ENCODE data around the gene PEAR1. TPM values are rescaled to one million over a fixed set of nuclear protein-coding genes. Genes with fewer than 3 reads are reported as not detected.
A peak's percentile ranks its signal among the peaks of the same experiment; 100 is the strongest.

Gene PEAR1
- total RNA-seq, 1 experiment from 2014 or later = 11.9 TPM

GRCh38 chr1:156944268-156944667 lies 50.8 kb downstream of the PEAR1 start:
- H3K4me2 ChIP-seq (ENCODE audit: low read length) = no peak overlapping the region
- ChIA-PET POLR2A (ENCODE audit: unreplicated experiment) (no interaction called here), CTCF (no interaction called here)
- no TSS peak for BruUV-seq (replicated peaks)
- H2AFZ ChIP-seq (ENCODE audit: low read length) = no peak overlapping the region
- H3K9ac ChIP-seq (ENCODE audit: low read length) = no peak overlapping the region
- peaks cover 60% of the 10 kb centered on the region for H3K36me3 ChIP-seq (ENCODE audit: low read depth, low read length)
- no peaks in the 10 kb centered on the region for H3K27me3 ChIP-seq (ENCODE audit: low read length)
- DNase-seq = no peak
- no peaks in the 10 kb centered on the region for H3K9me3 ChIP-seq (ENCODE audit: low read length)
- no peaks in the 10 kb centered on the region for H4K20me1 ChIP-seq (ENCODE audit: low read length)
- H3K9me2 ChIP-seq (replicated peaks; ENCODE audit: low read length) = no peaks in the 10 kb centered on the region
- H3F3A ChIP-seq (ENCODE audit: low read length, unreplicated experiment) = no peaks in the 10 kb centered on the region
- intact Hi-C loops (cut with micrococcal nuclease) = no loop called here
- no peak overlapping the region for H3K4me3 ChIP-seq (ENCODE audit: low read length)
- peaks cover 10% of the 10 kb centered on the region; the same call in 1 of the 2 replicates for H3K4me1 ChIP-seq (ENCODE audit: insufficient read depth, low read length)
- ATAC-seq = no peak
- H3K79me2 ChIP-seq (ENCODE audit: low read length) = no peaks in the 10 kb centered on the region
- H3K27ac ChIP-seq (ENCODE audit: low read length) = no peak overlapping the region
- TF ChIP-seq EZH2 (IDR thresholded peaks at IDR 0.05; ENCODE audit: low read length, unreplicated experiment) (no peak), EZH2phosphoT487 (IDR thresholded peaks at IDR 0.05; ENCODE audit: borderline replicate concordance, low read length) (no peak), CTCF (conservative IDR thresholded peaks at IDR 0.05; ENCODE audit: low read depth, low read length) (no peak)

- Histone ChIP-seq H4K20me1 (ENCODE audit: low read length) (no peaks in the 10 kb centered on the region), H3K9me3 (ENCODE audit: low read length) (no peaks in the 10 kb centered on the region), H3K27ac (ENCODE audit: low read length) (no peak overlapping the region), H3K79me2 (ENCODE audit: low read length) (no peaks in the 10 kb centered on the region), H3K36me3 (ENCODE audit: low read depth, low read length) (peaks cover 61% of the 10 kb centered on the region), H3K9me2 (replicated peaks; ENCODE audit: low read length) (no peaks in the 10 kb centered on the region), H3K4me1 (ENCODE audit: insufficient read depth, low read length) (peaks cover 10% of the 10 kb centered on the region; the same call in 1 of the 2 replicates), H3K9ac (ENCODE audit: low read length) (no peak overlapping the region), H3F3A (ENCODE audit: low read length, unreplicated experiment) (no peaks in the 10 kb centered on the region), H3K4me3 (ENCODE audit: low read length) (no peak overlapping the region), H3K4me2 (ENCODE audit: low read length) (no peak overlapping the region), H3K27me3 (ENCODE audit: low read length) (no peaks in the 10 kb centered on the region), H2AFZ (ENCODE audit: low read length) (no peak overlapping the region)
- ATAC-seq (no peak), DNase-seq (no peak)
- BruUV-seq (replicated peaks) = no TSS peak
- no peak for TF ChIP-seq EZH2 (IDR thresholded peaks at IDR 0.05; ENCODE audit: low read length, unreplicated experiment)
- TF ChIP-seq CTCF (conservative IDR thresholded peaks at IDR 0.05; ENCODE audit: low read depth, low read length) = no peak
- no peak for TF ChIP-seq EZH2phosphoT487 (IDR thresholded peaks at IDR 0.05; ENCODE audit: borderline replicate concordance, low read length)
- CTCF ChIA-PET = no interaction called here
- POLR2A ChIA-PET (ENCODE audit: unreplicated experiment) = no interaction called here
- intact Hi-C loops (cut with micrococcal nuclease) = no loop called here
These were observed 51.3 kb downstream of the PEAR1 start for GRCh38 chr1:156944848-156945247.

- DNase-seq = peak; percentile 70
- BruUV-seq (replicated peaks) = no TSS peak
- H3K9ac ChIP-seq (ENCODE audit: low read length) = no peak overlapping the region
- peaks cover 57% of the 10 kb centered on the region for H3K36me3 ChIP-seq (ENCODE audit: low read depth, low read length)
- no peaks in the 10 kb centered on the region for H3K27me3 ChIP-seq (ENCODE audit: low read length)
- no peaks in the 10 kb centered on the region for H3K9me2 ChIP-seq (replicated peaks; ENCODE audit: low read length)
- no peak overlapping the region for H3K4me2 ChIP-seq (ENCODE audit: low read length)
- POLR2A ChIA-PET (ENCODE audit: unreplicated experiment) = no interaction called here
- H3K27ac ChIP-seq (ENCODE audit: low read length) = no peak overlapping the region
- no peak for TF ChIP-seq EZH2 (IDR thresholded peaks at IDR 0.05; ENCODE audit: low read length, unreplicated experiment)
- no peak for TF ChIP-seq CTCF (conservative IDR thresholded peaks at IDR 0.05; ENCODE audit: low read depth, low read length)
- no peak for TF ChIP-seq EZH2phosphoT487 (IDR thresholded peaks at IDR 0.05; ENCODE audit: borderline replicate concordance, low read length)
- H2AFZ ChIP-seq (ENCODE audit: low read length) = no peak overlapping the region
- H4K20me1 ChIP-seq (ENCODE audit: low read length) = no peaks in the 10 kb centered on the region
- peak; percentile 89 for ATAC-seq
- no peaks in the 10 kb centered on the region for H3K9me3 ChIP-seq (ENCODE audit: low read length)
- no peaks in the 10 kb centered on the region for H3K79me2 ChIP-seq (ENCODE audit: low read length)
- no peak overlapping the region for H3K4me3 ChIP-seq (ENCODE audit: low read length)
- CTCF ChIA-PET = interaction anchor here (0.6 kb wide), 1 partner anchor 87 kb away, joined by 4 read pairs; no protein-coding TSS in a partner anchor
- no peaks in the 10 kb centered on the region for H3F3A ChIP-seq (ENCODE audit: low read length, unreplicated experiment)
- peaks cover 10% of the 10 kb centered on the region; the same call in 1 of the 2 replicates for H3K4me1 ChIP-seq (ENCODE audit: insufficient read depth, low read length)
- intact Hi-C loops (cut with micrococcal nuclease) = no loop called here
These were observed 52.6 kb downstream of the PEAR1 start for GRCh38 chr1:156945881-156946661.
